T-helper 9 cell (primary cell): ENCODE measurements around the gene THOC5.

Experiments used
- DNase-seq: peaks from one replicate; pipeline ENCODE4 v3.0.0-alpha.2; 2020

THOC5 gene

GRCh38 chr22:29470159-29470855, 83.2 kb downstream of the THOC5 start:
- peak; percentile 62 for DNase-seq

- DNase-seq: no peak
These were observed 83.8 kb downstream of the THOC5 start for GRCh38 chr22:29469755-29470154.

GRCh38 chr22:29464581-29464980, 89.0 kb downstream of the THOC5 start:
- DNase-seq: no peak

- DNase-seq: no peak
These were observed 89.9 kb downstream of the THOC5 start for GRCh38 chr22:29463629-29464028.

GRCh38 chr22:29461263-29461662, 92.3 kb downstream of the THOC5 start:
- DNase-seq: no peak

GRCh38 chr22:29459773-29460172, 93.8 kb downstream of the THOC5 start:
- no peak for DNase-seq

GRCh38 chr22:29458551-29458950, 95.0 kb downstream of the THOC5 start:
- no peak for DNase-seq

- DNase-seq: no peak
These were observed 95.8 kb downstream of the THOC5 start for GRCh38 chr22:29457730-29458129.

- no peak for DNase-seq
These were observed 97.3 kb downstream of the THOC5 start for GRCh38 chr22:29456211-29456671.
